HAP-1 (cell line): ENCODE measurements around the gene APC.

Experiments used
- DNase-seq, 2 experiments: peaks; one replicate each; pipeline ENCODE4 v3.0.0-alpha.2; 2016 to 2020; ENCODE audit warnings: low spot score in 2 of 2
- H3K27me3 ChIP-seq: fragments of 250-450 bp; sonication (Bioruptor Pico); 2 replicates; pipeline ENCODE4 v1.5.1; 2020; ENCODE audit warnings: low read depth, mild to moderate bottlenecking, moderate library complexity
- H3K36me3 ChIP-seq: fragments of 250-450 bp; sonication (Bioruptor Pico); replicated peaks from 2 replicates; pipeline ENCODE4 v1.5.1; 2020; ENCODE audit warnings: mild to moderate bottlenecking
- H3K4me1 ChIP-seq: fragments of 250-450 bp; sonication (Bioruptor Pico); 2 replicates; pipeline ENCODE4 v1.5.1; 2020; ENCODE audit warnings: mild to moderate bottlenecking
- H3K4me3 ChIP-seq: fragments of 250-450 bp; sonication (Bioruptor Pico); 2 replicates; pipeline ENCODE4 v1.5.1; 2020; ENCODE audit warnings: mild to moderate bottlenecking, moderate library complexity
- H3K9me3 ChIP-seq: fragments of 250-450 bp; sonication (Bioruptor Pico); 2 replicates; pipeline ENCODE4 v1.5.1; 2020; ENCODE audit warnings: mild to moderate bottlenecking, moderate library complexity
- in situ Hi-C: fragments of 300-500 bp; cut with MboI; formaldehyde crosslinking; loops from 3 replicates; pipeline ENCODE4 v1.14.3; 2020; ENCODE audit warnings: low sequenced_read_pairs, inconsistent platforms, mixed read lengths

Gene APC

GRCh38 chr5:112860929-112861637, 123.4 kb downstream of the APC start, which contains the start of gene SRP19:
TSS of gene SRP19 (plus strand) at chr5:112861287. CDS start at chr5:112861377, 90 bp downstream.
- Histone ChIP-seq H3K27me3 (peaks cover 2% of the 10 kb centered on the region), H3K4me1 (peaks cover 5% of the 10 kb centered on the region), H3K9me3 (no peaks in the 10 kb centered on the region), H3K4me3 (peak within 1 kb of the TSS; percentile 97), H3K36me3 (peaks cover 29% of the 10 kb centered on the region)
- peak; percentile 94 to 96 for DNase-seq
- in situ Hi-C loops: no loop called here

- H3K27me3 ChIP-seq: no peaks in the 10 kb centered on the region; the same call in 1 of the 2 replicates
- H3K36me3 ChIP-seq: peaks cover 34% of the 10 kb centered on the region
- no peak for DNase-seq
- in situ Hi-C loops: no loop called here
- H3K9me3 ChIP-seq: no peaks in the 10 kb centered on the region
- H3K4me1 ChIP-seq: peaks cover 5% of the 10 kb centered on the region
- peak overlapping the region; percentile 97 for H3K4me3 ChIP-seq
These were observed 123.9 kb downstream of the APC start for GRCh38 chr5:112861638-112861985.

GRCh38 chr5:112862085-112862484, 124.4 kb downstream of the APC start:
- H3K36me3 ChIP-seq: peaks cover 38% of the 10 kb centered on the region
- in situ Hi-C loops: no loop called here
- peak in 1 of 2 experiments; percentile 36 for DNase-seq

GRCh38 chr5:112863549-112863948, 125.9 kb downstream of the APC start:
- peaks cover 52% of the 10 kb centered on the region for H3K36me3 ChIP-seq
- in situ Hi-C loops: no loop called here
- H3K4me1 ChIP-seq: peaks cover 5% of the 10 kb centered on the region
- no peak for DNase-seq
- no peaks in the 10 kb centered on the region; the same call in 1 of the 2 replicates for H3K27me3 ChIP-seq
- no peak overlapping the region for H3K4me3 ChIP-seq
- no peaks in the 10 kb centered on the region for H3K9me3 ChIP-seq

More at GRCh38 chr5:112862085-112862484, 124.4 kb downstream of the APC start:
- Histone ChIP-seq H3K9me3 (no peaks in the 10 kb centered on the region), H3K4me3 (peak overlapping the region; percentile 97), H3K4me1 (peaks cover 5% of the 10 kb centered on the region), H3K27me3 (no peaks in the 10 kb centered on the region; the same call in 1 of the 2 replicates)

- Histone ChIP-seq H3K36me3 (peaks cover 65% of the 10 kb centered on the region), H3K9me3 (no peaks in the 10 kb centered on the region), H3K4me1 (peaks cover 5% of the 10 kb centered on the region), H3K27me3 (no peaks in the 10 kb centered on the region), H3K4me3 (no peak overlapping the region)
- no peak for DNase-seq
- in situ Hi-C loops: no loop called here
These were observed 127.4 kb downstream of the APC start for GRCh38 chr5:112865128-112865527.

GRCh38 chr5:112866739-112867138, 129.1 kb downstream of the APC start:
- Histone ChIP-seq H3K9me3 (no peaks in the 10 kb centered on the region), H3K36me3 (peaks cover 69% of the 10 kb centered on the region), H3K27me3 (no peaks in the 10 kb centered on the region), H3K4me1 (no peaks in the 10 kb centered on the region; the same call in 1 of the 2 replicates), H3K4me3 (no peak overlapping the region)
- DNase-seq: no peak
- in situ Hi-C loops: no loop called here

- no peak for DNase-seq
- H3K27me3 ChIP-seq: no peaks in the 10 kb centered on the region
- in situ Hi-C loops: no loop called here
- H3K9me3 ChIP-seq: no peaks in the 10 kb centered on the region
- peaks cover 69% of the 10 kb centered on the region for H3K36me3 ChIP-seq
- H3K4me3 ChIP-seq: no peak overlapping the region
- H3K4me1 ChIP-seq: no peaks in the 10 kb centered on the region; the same call in 1 of the 2 replicates
These were observed 129.7 kb downstream of the APC start for GRCh38 chr5:112867411-112867810.

- H3K27me3 ChIP-seq: no peaks in the 10 kb centered on the region
- no peaks in the 10 kb centered on the region for H3K9me3 ChIP-seq
- H3K4me3 ChIP-seq: no peak overlapping the region
- in situ Hi-C loops: no loop called here
- DNase-seq: no peak
- no peaks in the 10 kb centered on the region for H3K4me1 ChIP-seq
- H3K36me3 ChIP-seq: peaks cover 49% of the 10 kb centered on the region
These were observed 132.3 kb downstream of the APC start for GRCh38 chr5:112869948-112870347.

- H3K27me3 ChIP-seq: no peaks in the 10 kb centered on the region
- no peak overlapping the region for H3K4me3 ChIP-seq
- in situ Hi-C loops: no loop called here
- H3K9me3 ChIP-seq: no peaks in the 10 kb centered on the region
- no peak for DNase-seq
- peaks cover 45% of the 10 kb centered on the region for H3K36me3 ChIP-seq
- H3K4me1 ChIP-seq: no peaks in the 10 kb centered on the region
These were observed 133.3 kb downstream of the APC start for GRCh38 chr5:112870966-112871365.

GRCh38 chr5:112876362-112876761, 138.7 kb downstream of the APC start:
- no peaks in the 10 kb centered on the region for H3K27me3 ChIP-seq
- no peak for DNase-seq
- H3K4me3 ChIP-seq: no peak overlapping the region
- no peaks in the 10 kb centered on the region; the same call in none of the 2 replicates for H3K4me1 ChIP-seq
- in situ Hi-C loops: no loop called here
- no peaks in the 10 kb centered on the region for H3K9me3 ChIP-seq
- peaks cover 45% of the 10 kb centered on the region for H3K36me3 ChIP-seq

GRCh38 chr5:112878101-112878500, 140.4 kb downstream of the APC start:
- no peak for DNase-seq
- H3K36me3 ChIP-seq: peaks cover 54% of the 10 kb centered on the region
- H3K4me1 ChIP-seq: no peaks in the 10 kb centered on the region; the same call in none of the 2 replicates
- no peaks in the 10 kb centered on the region for H3K27me3 ChIP-seq
- in situ Hi-C loops: no loop called here
- H3K9me3 ChIP-seq: no peaks in the 10 kb centered on the region
- no peak overlapping the region for H3K4me3 ChIP-seq

- peaks cover 57% of the 10 kb centered on the region for H3K36me3 ChIP-seq
- no peak overlapping the region for H3K4me3 ChIP-seq
- in situ Hi-C loops: no loop called here
- no peaks in the 10 kb centered on the region for H3K9me3 ChIP-seq
- H3K27me3 ChIP-seq: no peaks in the 10 kb centered on the region
- no peak for DNase-seq
- H3K4me1 ChIP-seq: no peaks in the 10 kb centered on the region; the same call in none of the 2 replicates
These were observed 141.1 kb downstream of the APC start for GRCh38 chr5:112878760-112879159.

- in situ Hi-C loops: no loop called here
- no peak for DNase-seq
- Histone ChIP-seq H3K27me3 (no peaks in the 10 kb centered on the region), H3K9me3 (no peaks in the 10 kb centered on the region), H3K4me3 (no peak overlapping the region), H3K4me1 (no peaks in the 10 kb centered on the region; the same call in none of the 2 replicates), H3K36me3 (peaks cover 70% of the 10 kb centered on the region)
These were observed 142.7 kb downstream of the APC start for GRCh38 chr5:112880219-112880964.

GRCh38 chr5:112883192-112883591, 145.5 kb downstream of the APC start:
- Histone ChIP-seq H3K36me3 (peaks cover 63% of the 10 kb centered on the region), H3K9me3 (no peaks in the 10 kb centered on the region), H3K27me3 (no peaks in the 10 kb centered on the region), H3K4me3 (no peak overlapping the region), H3K4me1 (no peaks in the 10 kb centered on the region)
- in situ Hi-C loops: no loop called here
- no peak for DNase-seq
